GM18526 (cell line): ENCODE results near the gene DLG2.

Experiments
- POLR2A ChIP-seq: IDR thresholded peaks from 3 replicates; pipeline ENCODE4 v1.6.1; 2011; ENCODE audit not compliant: insufficient read length; ENCODE audit errors: extremely low read depth

DLG2 gene

GRCh38 chr11:84384731-84385130, 1242.4 kb downstream of the DLG2 start:
- no peak for TF ChIP-seq POLR2A

- no peak for TF ChIP-seq POLR2A
Observed at GRCh38 chr11:84383576-84383975, 1243.6 kb downstream of the DLG2 start.

- TF ChIP-seq POLR2A = no peak
Observed at GRCh38 chr11:84381666-84382065, 1245.5 kb downstream of the DLG2 start.

GRCh38 chr11:84372381-84372950, 1254.7 kb downstream of the DLG2 start:
- TF ChIP-seq POLR2A = no peak

- TF ChIP-seq POLR2A = no peak
Observed at GRCh38 chr11:84358034-84358433, 1269.1 kb downstream of the DLG2 start.

GRCh38 chr11:84355911-84356310, 1271.2 kb downstream of the DLG2 start:
- no peak for TF ChIP-seq POLR2A

GRCh38 chr11:84345597-84345996, 1281.5 kb downstream of the DLG2 start:
- no peak for TF ChIP-seq POLR2A

GRCh38 chr11:84345027-84345426, 1282.1 kb downstream of the DLG2 start:
- no peak for TF ChIP-seq POLR2A

- TF ChIP-seq POLR2A = no peak
Observed at GRCh38 chr11:84339796-84340195, 1287.3 kb downstream of the DLG2 start.

- TF ChIP-seq POLR2A = no peak
Observed at GRCh38 chr11:84333221-84333620, 1293.9 kb downstream of the DLG2 start.

- TF ChIP-seq POLR2A = no peak
Observed at GRCh38 chr11:84322211-84322610, 1304.9 kb downstream of the DLG2 start.

- no peak for TF ChIP-seq POLR2A
Observed at GRCh38 chr11:84319863-84320262, 1307.3 kb downstream of the DLG2 start.

- TF ChIP-seq POLR2A = no peak
Observed at GRCh38 chr11:84316866-84317555, 1310.1 kb downstream of the DLG2 start.

GRCh38 chr11:84313830-84314359, 1313.2 kb downstream of the DLG2 start:
- no peak for TF ChIP-seq POLR2A

- no peak for TF ChIP-seq POLR2A
Observed at GRCh38 chr11:84310268-84310667, 1316.9 kb downstream of the DLG2 start.

- no peak for TF ChIP-seq POLR2A
Observed at GRCh38 chr11:84300092-84300491, 1327.1 kb downstream of the DLG2 start.

- TF ChIP-seq POLR2A = no peak
Observed at GRCh38 chr11:84297570-84297969, 1329.6 kb downstream of the DLG2 start.
